ENCODE measurements around the gene ADGRF3. TPM values are rescaled to one million over a fixed set of nuclear protein-coding genes. Genes with fewer than 3 reads are reported as not detected.

ADGRF3 gene
- total and polyA plus RNA-seq, 2 of the 13 experiments (the other 11 are each of a cell fraction or from before 2014, with no cell fraction given) = 0.40 to 1.5 TPM

DNA sequence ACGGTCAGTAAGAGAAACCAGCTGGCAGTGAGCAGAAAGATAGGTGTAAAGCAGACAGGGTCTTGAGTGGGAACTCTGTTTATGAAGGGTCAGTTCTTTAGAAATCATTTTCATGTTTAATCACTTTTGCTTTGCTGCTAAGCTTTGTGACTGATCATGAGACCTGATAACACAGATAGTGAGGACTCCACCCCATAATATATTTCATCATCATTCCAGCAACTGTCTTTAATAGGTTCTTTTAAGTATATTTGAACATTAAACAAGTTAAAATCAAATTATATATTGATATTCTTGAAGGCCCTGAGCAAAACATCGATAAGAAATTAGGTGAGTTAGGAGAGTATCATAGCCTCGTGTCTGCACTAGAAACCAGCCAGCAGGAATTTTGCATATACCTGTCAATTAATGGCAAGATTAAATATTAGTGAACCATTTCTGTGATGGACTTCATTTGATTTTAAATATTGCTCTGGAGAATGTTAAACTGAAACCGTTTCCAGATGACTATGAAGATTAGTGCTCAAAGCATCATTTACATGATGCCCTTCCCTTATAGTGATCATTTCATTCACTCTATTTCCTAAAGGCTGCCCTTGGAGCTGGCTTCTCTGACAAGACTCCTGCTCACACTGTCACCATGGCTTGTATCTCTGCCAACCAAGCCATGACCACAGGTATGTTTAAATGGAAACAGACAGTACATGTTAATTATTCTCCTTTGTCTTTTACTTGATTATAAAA, 69.9 kb downstream of the ADGRF3 start:
- no peak overlapping the region for H3K4me3 ChIP-seq (replicated peaks in 1 of 3; ENCODE audit: insufficient read depth in 1 of 3, low read depth in 2 of 3, low read length in 3 of 3)
- peaks cover 32 to 74% of the 10 kb centered on the region in 2 experiments for H3K36me3 ChIP-seq (replicated peaks in 1 of 2; ENCODE audit: control insufficient read depth in 1 of 2, insufficient read depth in 2 of 2, low read length in 2 of 2)
- ATAC-seq (no peak), FAIRE-seq (no peak), DNase-seq (ENCODE audit: low spot score) (no peak)
- intact Hi-C loops (cut with micrococcal nuclease; ENCODE audit: unreplicated experiment) (no loop called here), in situ Hi-C loops (cut with HindIII; ENCODE audit: extremely low pct_ligation_motif_present, low pct_unique_long_range_greater_than_20kb) (no loop called here)
- H4K20me1 ChIP-seq (ENCODE audit: insufficient read depth, low read length) = no peaks in the 10 kb centered on the region
- H3K9ac ChIP-seq (ENCODE audit: insufficient read depth, low read depth, low read length) = no peak overlapping the region
- CTCF ChIA-PET (ENCODE audit: low intra/inter-chr PET ratio, low total read pairs) = no interaction called here
- peaks cover 14% of the 10 kb centered on the region for H3K4me1 ChIP-seq (ENCODE audit: insufficient read depth, low read length)
- no peak overlapping the region for H3K4me2 ChIP-seq (ENCODE audit: low read depth, low read length)
- 91% methylated on average over 4 of the region's 4 CpGs for WGBS (ENCODE audit: low lambda C conversion rate)
- H3K9me3 ChIP-seq (ENCODE audit: low read length) = no peaks in the 10 kb centered on the region
- TF ChIP-seq RCOR2 (CRISPR knock-in tag; IDR thresholded peaks at IDR 0.05) = no peak
- no peak for TF ChIP-seq XBP1 (CRISPR knock-in tag; IDR thresholded peaks at IDR 0.05)
- no peak for TF ChIP-seq HOXA9 (CRISPR knock-in tag; IDR thresholded peaks at IDR 0.05; ENCODE audit: borderline replicate concordance)
- no peak for TF ChIP-seq ZFX (CRISPR knock-in tag; IDR thresholded peaks at IDR 0.05; ENCODE audit: low read depth)
- TF ChIP-seq ETV6 (CRISPR knock-in tag; conservative IDR thresholded peaks at IDR 0.05) = no peak
- TF ChIP-seq ZNF556 (CRISPR knock-in tag; IDR thresholded peaks at IDR 0.05; ENCODE audit: borderline replicate concordance) = no peak
- TF ChIP-seq MXD4 (CRISPR knock-in tag; IDR thresholded peaks at IDR 0.05) = no peak
- TF ChIP-seq, protein P1, sequence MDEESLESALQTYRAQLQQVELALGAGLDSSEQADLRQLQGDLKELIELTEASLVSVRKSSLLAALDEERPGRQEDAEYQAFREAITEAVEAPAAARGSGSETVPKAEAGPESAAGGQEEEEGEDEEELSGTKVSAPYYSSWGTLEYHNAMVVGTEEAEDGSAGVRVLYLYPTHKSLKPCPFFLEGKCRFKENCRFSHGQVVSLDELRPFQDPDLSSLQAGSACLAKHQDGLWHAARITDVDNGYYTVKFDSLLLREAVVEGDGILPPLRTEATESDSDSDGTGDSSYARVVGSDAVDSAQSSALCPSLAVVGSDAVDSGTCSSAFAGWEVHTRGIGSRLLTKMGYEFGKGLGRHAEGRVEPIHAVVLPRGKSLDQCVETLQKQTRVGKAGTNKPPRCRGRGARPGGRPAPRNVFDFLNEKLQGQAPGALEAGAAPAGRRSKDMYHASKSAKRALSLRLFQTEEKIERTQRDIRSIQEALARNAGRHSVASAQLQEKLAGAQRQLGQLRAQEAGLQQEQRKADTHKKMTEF (CRISPR knock-in tag; IDR thresholded peaks at IDR 0.05) = no peak
- TF ChIP-seq SSRP1 (CRISPR knock-in tag; IDR thresholded peaks at IDR 0.05) = no peak
- TF ChIP-seq ZFP37 (CRISPR knock-in tag; IDR thresholded peaks at IDR 0.05; ENCODE audit: borderline replicate concordance) = no peak
- no peak for TF ChIP-seq ATF5 (CRISPR knock-in tag; IDR thresholded peaks at IDR 0.05; ENCODE audit: low read depth)
- TF ChIP-seq EHMT2 (IDR thresholded peaks at IDR 0.05; ENCODE audit: borderline replicate concordance, low read depth, low read length) = no peak
- no peak for TF ChIP-seq ZBTB3 (CRISPR knock-in tag; IDR thresholded peaks at IDR 0.05; ENCODE audit: borderline replicate concordance, low read depth)
- TF ChIP-seq KLF9 (CRISPR knock-in tag; IDR thresholded peaks at IDR 0.05; ENCODE audit: low read depth) = no peak
- no peak for TF ChIP-seq ZNF747 (CRISPR knock-in tag; IDR thresholded peaks at IDR 0.05; ENCODE audit: borderline replicate concordance)
- TF ChIP-seq IKZF1 (IDR thresholded peaks at IDR 0.05) = no peak
- TF ChIP-seq THAP9 (CRISPR knock-in tag; IDR thresholded peaks at IDR 0.05; ENCODE audit: borderline replicate concordance) = no peak
- no peak for TF ChIP-seq ZNF20 (CRISPR knock-in tag; IDR thresholded peaks at IDR 0.05)
- no peak for TF ChIP-seq HNRNPL (IDR thresholded peaks at IDR 0.05; ENCODE audit: low read depth, low read length)
- TF ChIP-seq PITX1 (CRISPR knock-in tag; IDR thresholded peaks at IDR 0.05) = no peak
- POLR2A ChIA-PET = no interaction called here
- no peak overlapping the region for H3K27ac ChIP-seq (ENCODE audit: extremely low read length, insufficient read depth, low read length)
- no peaks in the 10 kb centered on the region for H3K79me2 ChIP-seq (ENCODE audit: insufficient read depth, low read length)
- no TSS peak for BruUV-seq (replicated peaks)
- H3K27me3 ChIP-seq (ENCODE audit: control insufficient read depth in 1 of 2, insufficient read depth in 2 of 2, low read length in 2 of 2) = no peaks in the 10 kb centered on the region
- H2AFZ ChIP-seq (ENCODE audit: low read length) = no peak overlapping the region
